Astrocyte (in vitro differentiated cells and primary cell): ENCODE measurements around the gene HIPK1. TPM values are rescaled to one million over a fixed set of nuclear protein-coding genes. Genes with fewer than 3 reads are reported as not detected.
A peak's percentile ranks its signal among the peaks of the same experiment; 100 is the strongest.
"Not testable (repeated sequence)": the region's sequence is repeated elsewhere in the genome, so short reads cannot be mapped to it uniquely, and the experiment has no call there.

Experiments
- DNase-seq: peaks from one replicate; pipeline ENCODE4 v3.0.0-alpha.2; 2010; ENCODE audit warnings: low read depth
- FAIRE-seq: peaks from 2 replicates; lab custom pipeline; 2011; peaks lifted over from hg19 to GRCh38; lab: Jason Lieb, UNC
- H2AFZ ChIP-seq: 2 replicates; pipeline ENCODE4 v1.6.0; 2012; ENCODE audit warnings: low read depth, low read length, inconsistent platforms
- H3K27ac ChIP-seq: 2 replicates; pipeline ENCODE4 v1.5.1; 2011; ENCODE audit warnings: low read depth, low read length, inconsistent platforms
- H3K27me3 ChIP-seq: 2 replicates; pipeline ENCODE4 v1.6.0; 2011; ENCODE audit warnings: low read length, inconsistent platforms; ENCODE audit not compliant: insufficient read depth
- H3K36me3 ChIP-seq: 2 replicates; pipeline ENCODE4 v1.5.1; 2011; ENCODE audit warnings: low read length, inconsistent platforms; ENCODE audit not compliant: insufficient read depth
- H3K4me1 ChIP-seq: 2 replicates; pipeline ENCODE4 v1.5.1; 2011; ENCODE audit warnings: low read length, inconsistent platforms; ENCODE audit not compliant: insufficient read depth
- H3K4me2 ChIP-seq: 2 replicates; pipeline ENCODE4 v1.6.0; 2012; ENCODE audit warnings: low read length, inconsistent platforms
- H3K4me3 ChIP-seq: 2 replicates; pipeline ENCODE4 v1.5.1; 2011; ENCODE audit warnings: low read depth, mild to moderate bottlenecking, low read length, inconsistent platforms; ENCODE audit not compliant: insufficient read depth
- H3K79me2 ChIP-seq: 2 replicates; pipeline ENCODE4 v1.6.0; 2012; ENCODE audit warnings: mild to moderate bottlenecking, low read length, inconsistent platforms; ENCODE audit not compliant: insufficient read depth
- H3K9ac ChIP-seq: 2 replicates; pipeline ENCODE4 v1.6.0; 2012; ENCODE audit warnings: mild to moderate bottlenecking, low read length, inconsistent platforms
- H3K9me3 ChIP-seq: 2 replicates; pipeline ENCODE4 v1.5.1; 2012; ENCODE audit warnings: low read depth, mild to moderate bottlenecking, low read length, inconsistent platforms; ENCODE audit not compliant: insufficient read depth
- H4K20me1 ChIP-seq: 2 replicates; pipeline ENCODE4 v1.6.0; 2012; ENCODE audit warnings: low read length, inconsistent platforms; ENCODE audit not compliant: insufficient read depth
- H3K27ac Mint-ChIP-seq: one replicate; pipeline ENCODE4 v1.8.0; 2021; ENCODE audit warnings: mild to moderate bottlenecking, mixed read lengths; ENCODE audit not compliant: unreplicated experiment
- H3K27me3 Mint-ChIP-seq: one replicate; pipeline ENCODE4 v1.8.0; 2021; ENCODE audit warnings: low read depth, mixed read lengths; ENCODE audit not compliant: unreplicated experiment
- H3K36me3 Mint-ChIP-seq: one replicate; pipeline ENCODE4 v1.8.0; 2021; ENCODE audit warnings: low read depth, mixed read lengths; ENCODE audit not compliant: unreplicated experiment
- H3K4me1 Mint-ChIP-seq: one replicate; pipeline ENCODE4 v1.8.0; 2021; ENCODE audit warnings: low read depth, mixed read lengths; ENCODE audit not compliant: unreplicated experiment
- H3K4me3 Mint-ChIP-seq: one replicate; pipeline ENCODE4 v1.8.0; 2021; ENCODE audit warnings: mild to moderate bottlenecking, moderate library complexity, mixed read lengths; ENCODE audit not compliant: unreplicated experiment
- H3K9me3 Mint-ChIP-seq: one replicate; pipeline ENCODE4 v1.8.0; 2021; ENCODE audit warnings: mild to moderate bottlenecking, mixed read lengths; ENCODE audit not compliant: unreplicated experiment
- CTCF ChIP-seq: IDR thresholded peaks from 2 replicates; pipeline ENCODE4 v1.5.1; 2011; ENCODE audit warnings: low read depth, mild to moderate bottlenecking, inconsistent platforms, low read length, moderate library complexity; ENCODE audit not compliant: insufficient read depth
- EZH2 ChIP-seq: IDR thresholded peaks from 2 replicates; pipeline ENCODE4 v1.6.1; 2012; ENCODE audit warnings: mild to moderate bottlenecking, low read length, inconsistent platforms; ENCODE audit not compliant: insufficient read depth
- total RNA-seq: library from RNA; stranded (reverse); gene quantifications from 2 replicates; pipeline ENCODE4 v1.2.1, GENCODE V29; 2021

HIPK1 gene
- total RNA-seq, 1 donor from 2014 or later, result 55.4 TPM

GRCh38 chr1:113947388-113948107 lies 18.4 kb downstream of the HIPK1 start:
- Mint-ChIP-seq H3K9me3 (peaks cover 3% of the 10 kb centered on the region), H3K36me3 (peaks cover 5% of the 10 kb centered on the region), H3K4me1 (peaks cover 11% of the 10 kb centered on the region), H3K4me3 (no peak overlapping the region), H3K27me3 (no peaks in the 10 kb centered on the region), H3K27ac (no peak overlapping the region)
- DNase-seq (peak; percentile 3), FAIRE-seq (no peak)
- Histone ChIP-seq H3K27me3 (no peaks in the 10 kb centered on the region), H3K79me2 (peaks cover 78% of the 10 kb centered on the region), H3K4me2 (peak overlapping the region; percentile 8), H3K27ac (no peak overlapping the region), H3K4me1 (peaks cover 4% of the 10 kb centered on the region), H3K4me3 (no peak overlapping the region), H3K9ac (no peak overlapping the region), H2AFZ (no peak overlapping the region), H3K36me3 (no peaks in the 10 kb centered on the region), H4K20me1 (peaks cover 68% of the 10 kb centered on the region), H3K9me3 (no peaks in the 10 kb centered on the region)
- TF ChIP-seq CTCF, result no peak
- no peak for TF ChIP-seq EZH2

GRCh38 chr1:113948151-113948550 lies 19.0 kb downstream of the HIPK1 start:
- DNase-seq, H3K4me2 ChIP-seq, H3K9me3 ChIP-seq, H3K9me3 Mint-ChIP-seq, H3K36me3 ChIP-seq, H3K27me3 Mint-ChIP-seq, H3K27ac Mint-ChIP-seq, H3K4me1 ChIP-seq, H3K4me3 ChIP-seq, H2AFZ ChIP-seq, H3K4me3 Mint-ChIP-seq, H3K9ac ChIP-seq, H3K27me3 ChIP-seq, H3K27ac ChIP-seq, H3K36me3 Mint-ChIP-seq, FAIRE-seq: not testable (repeated sequence)
- H3K79me2 ChIP-seq, result peaks cover 75% of the 10 kb centered on the region
- peaks cover 11% of the 10 kb centered on the region for H3K4me1 Mint-ChIP-seq
- peaks cover 66% of the 10 kb centered on the region for H4K20me1 ChIP-seq

GRCh38 chr1:113949007-113949406 lies 19.9 kb downstream of the HIPK1 start:
- Histone ChIP-seq H3K4me2 (no peak overlapping the region), H3K9me3 (no peaks in the 10 kb centered on the region), H2AFZ (no peak overlapping the region), H3K36me3 (no peaks in the 10 kb centered on the region), H3K27me3 (no peaks in the 10 kb centered on the region), H3K9ac (no peak overlapping the region), H3K4me1 (peaks cover 4% of the 10 kb centered on the region), H3K27ac (no peak overlapping the region), H4K20me1 (peaks cover 67% of the 10 kb centered on the region), H3K79me2 (peaks cover 68% of the 10 kb centered on the region), H3K4me3 (no peak overlapping the region)
- no peak for TF ChIP-seq EZH2
- TF ChIP-seq CTCF, result peak; percentile 53
- no peaks in the 10 kb centered on the region for H3K9me3 Mint-ChIP-seq
- DNase-seq, result no peak
- no peaks in the 10 kb centered on the region for H3K27me3 Mint-ChIP-seq
- peaks cover 2% of the 10 kb centered on the region for H3K36me3 Mint-ChIP-seq
- H3K4me3 Mint-ChIP-seq, result no peak overlapping the region
- H3K27ac Mint-ChIP-seq, result no peak overlapping the region
- no peak for FAIRE-seq
- peaks cover 11% of the 10 kb centered on the region for H3K4me1 Mint-ChIP-seq
